Neural progenitor cell (in vitro differentiated cells): ENCODE measurements around the gene ARMC9. TPM values are rescaled to one million over a fixed set of nuclear protein-coding genes. Genes with fewer than 3 reads are reported as not detected.

Source experiments
- DNase-seq: peaks from one replicate; pipeline ENCODE4 v3.0.0-alpha.2; 2016; ENCODE audit warnings: low spot score
- H2AFZ ChIP-seq: fragments of 200-600 bp; sonication (generic); replicated peaks from 2 replicates; pipeline ENCODE4 v1.6.1; 2016; ENCODE audit warnings: antibody characterized with exemption
- H3F3A ChIP-seq: fragments of 200-600 bp; sonication (generic); 2 replicates; pipeline ENCODE4 v1.6.1; 2016; ENCODE audit warnings: antibody characterized with exemption, low read depth
- H3K27ac ChIP-seq: fragments of 200-600 bp; sonication (generic); 2 replicates; pipeline ENCODE4 v1.5.1; 2016; ENCODE audit warnings: mild to moderate bottlenecking
- H3K27me3 ChIP-seq: fragments of 200-600 bp; sonication (generic); 2 replicates; pipeline ENCODE4 v1.6.1; 2016; ENCODE audit warnings: mild to moderate bottlenecking, moderate library complexity
- H3K36me3 ChIP-seq: fragments of 200-600 bp; sonication (generic); 2 replicates; pipeline ENCODE4 v1.5.1; 2016
- H3K4me1 ChIP-seq: fragments of 200-600 bp; sonication (generic); 2 replicates; pipeline ENCODE4 v1.6.1; 2016; ENCODE audit warnings: mixed run types
- H3K4me2 ChIP-seq: fragments of 200-600 bp; sonication (generic); 2 replicates; pipeline ENCODE4 v1.6.1; 2016
- H3K4me3 ChIP-seq: fragments of 200-600 bp; sonication (generic); 2 replicates; pipeline ENCODE4 v1.5.1; 2016
- H3K79me2 ChIP-seq: fragments of 200-600 bp; sonication (generic); 2 replicates; pipeline ENCODE4 v1.6.1; 2016; ENCODE audit warnings: low read depth
- H3K9ac ChIP-seq: fragments of 200-600 bp; sonication (generic); 2 replicates; pipeline ENCODE4 v1.6.1; 2016
- H3K9me3 ChIP-seq: fragments of 200-600 bp; sonication (generic); 2 replicates; pipeline ENCODE4 v1.5.1; 2016; ENCODE audit warnings: low read depth
- H4K20me1 ChIP-seq: fragments of 200-600 bp; sonication (generic); 2 replicates; pipeline ENCODE4 v1.6.1; 2016; ENCODE audit warnings: low read depth
- H3K27ac Mint-ChIP-seq: 3 replicates; pipeline ENCODE4 v1.8.0; 2021; ENCODE audit warnings: mixed read lengths
- H3K27me3 Mint-ChIP-seq: 2 replicates; pipeline ENCODE4 v1.8.0; 2022; ENCODE audit warnings: low read depth, mild to moderate bottlenecking, inconsistent platforms, moderate library complexity, mixed read lengths; ENCODE audit not compliant: insufficient read depth
- H3K36me3 Mint-ChIP-seq: 3 replicates; pipeline ENCODE4 v1.8.0; 2021; ENCODE audit warnings: mixed read lengths
- H3K4me1 Mint-ChIP-seq: 3 replicates; pipeline ENCODE4 v1.8.0; 2021; ENCODE audit warnings: mixed read lengths
- H3K4me3 Mint-ChIP-seq: 3 replicates; pipeline ENCODE4 v1.8.0; 2021; ENCODE audit warnings: mild to moderate bottlenecking, moderate library complexity, mixed read lengths
- H3K9me3 Mint-ChIP-seq: 3 replicates; pipeline ENCODE4 v1.8.0; 2020; ENCODE audit warnings: mixed read lengths
- CTCF ChIP-seq: fragments of 200-600 bp; sonication (generic); IDR thresholded peaks from 2 replicates; pipeline ENCODE4 v1.5.1; 2017; ENCODE audit warnings: antibody characterized with exemption, mild to moderate bottlenecking
- EZH2 ChIP-seq: fragments of 200-600 bp; sonication (generic); IDR thresholded peaks from 2 replicates; pipeline ENCODE4 v1.6.1; 2017; ENCODE audit warnings: antibody characterized with exemption, mild to moderate bottlenecking, moderate library complexity
- EZH2phosphoT487 ChIP-seq: fragments of 200-600 bp; sonication (generic); IDR thresholded peaks from 2 replicates; pipeline ENCODE4 v1.6.1; 2017; ENCODE audit warnings: antibody characterized with exemption
- total RNA-seq: library from RNA; depleted of rRNA; stranded (reverse); fragments of >200 nt; gene quantifications from 2 replicates; pipeline ENCODE4 v1.2.3, GENCODE V29; 2015; ENCODE audit warnings: low replicate concordance

Gene ARMC9
- total RNA-seq, 1 donor from 2014 or later, result 45.8 TPM

GRCh38 chr2:231380307-231380706, 181.9 kb downstream of the ARMC9 start:
- Mint-ChIP-seq H3K27ac (no peak overlapping the region), H3K9me3 (peaks cover 10% of the 10 kb centered on the region), H3K36me3 (peaks cover 9% of the 10 kb centered on the region), H3K4me3 (no peak overlapping the region), H3K4me1 (peaks cover 26% of the 10 kb centered on the region), H3K27me3 (peaks cover 11% of the 10 kb centered on the region)
- Histone ChIP-seq H3K9ac (no peak overlapping the region), H3K36me3 (no peaks in the 10 kb centered on the region), H3K9me3 (no peaks in the 10 kb centered on the region), H3K4me2 (no peak overlapping the region), H3K4me3 (no peak overlapping the region), H3K27ac (no peak overlapping the region), H3K4me1 (peaks cover 7% of the 10 kb centered on the region), H4K20me1 (no peaks in the 10 kb centered on the region), H3F3A (no peaks in the 10 kb centered on the region), H3K27me3 (peaks cover 6% of the 10 kb centered on the region), H2AFZ (no peak overlapping the region), H3K79me2 (no peaks in the 10 kb centered on the region)
- TF ChIP-seq EZH2 (no peak), EZH2phosphoT487 (no peak), CTCF (no peak)
- DNase-seq, result no peak

GRCh38 chr2:231380991-231381847, 182.8 kb downstream of the ARMC9 start:
- no peak overlapping the region for H3K27ac ChIP-seq
- H3K4me3 Mint-ChIP-seq, result no peak overlapping the region
- TF ChIP-seq EZH2 (no peak), EZH2phosphoT487 (no peak), CTCF (no peak)
- H4K20me1 ChIP-seq, result no peaks in the 10 kb centered on the region
- H3K27me3 Mint-ChIP-seq, result peaks cover 13% of the 10 kb centered on the region
- H2AFZ ChIP-seq, result no peak overlapping the region
- H3F3A ChIP-seq, result no peaks in the 10 kb centered on the region
- H3K36me3 Mint-ChIP-seq, result peaks cover 9% of the 10 kb centered on the region
- no peak overlapping the region for H3K4me3 ChIP-seq
- no peak for DNase-seq
- no peak overlapping the region for H3K27ac Mint-ChIP-seq
- no peak overlapping the region for H3K9ac ChIP-seq
- no peak overlapping the region for H3K4me2 ChIP-seq
- H3K79me2 ChIP-seq, result no peaks in the 10 kb centered on the region
- H3K27me3 ChIP-seq, result peaks cover 6% of the 10 kb centered on the region
- no peaks in the 10 kb centered on the region for H3K36me3 ChIP-seq
- no peaks in the 10 kb centered on the region for H3K9me3 ChIP-seq
- H3K9me3 Mint-ChIP-seq, result peaks cover 16% of the 10 kb centered on the region
- peaks cover 17% of the 10 kb centered on the region for H3K4me1 Mint-ChIP-seq
- H3K4me1 ChIP-seq, result peaks cover 4% of the 10 kb centered on the region

- Histone ChIP-seq H4K20me1 (no peaks in the 10 kb centered on the region), H3K9me3 (no peaks in the 10 kb centered on the region), H3K79me2 (no peaks in the 10 kb centered on the region), H3K27me3 (peaks cover under 1% of the 10 kb centered on the region), H3K27ac (no peak overlapping the region), H2AFZ (no peak overlapping the region), H3K9ac (no peak overlapping the region), H3K4me1 (peaks cover 4% of the 10 kb centered on the region), H3F3A (no peaks in the 10 kb centered on the region), H3K36me3 (no peaks in the 10 kb centered on the region), H3K4me3 (no peak overlapping the region), H3K4me2 (no peak overlapping the region)
- DNase-seq, result no peak
- Mint-ChIP-seq H3K36me3 (peaks cover 7% of the 10 kb centered on the region), H3K4me3 (no peak overlapping the region), H3K27me3 (peaks cover 13% of the 10 kb centered on the region), H3K9me3 (peaks cover 16% of the 10 kb centered on the region), H3K4me1 (peaks cover 8% of the 10 kb centered on the region), H3K27ac (no peak overlapping the region)
- TF ChIP-seq CTCF (no peak), EZH2 (no peak), EZH2phosphoT487 (no peak)
Observed at GRCh38 chr2:231382116-231382515, 183.7 kb downstream of the ARMC9 start.
